Loucy (cell line): Measurements from ENCODE around the gene CPNE6.

Experiments
- H2AFZ ChIP-seq: fragments of 200-600 bp; sonication (generic); 2 replicates; pipeline ENCODE4 v1.6.0; 2016; ENCODE audit warnings: antibody characterized with exemption, mild to moderate bottlenecking, low read length, moderate library complexity
- H3F3A ChIP-seq: fragments of 200-600 bp; 2 replicates; pipeline ENCODE4 v1.6.0; 2016; ENCODE audit warnings: antibody characterized with exemption, low read depth, mild to moderate bottlenecking
- H3K27me3 ChIP-seq: fragments of 200-600 bp; sonication (generic); 2 replicates; pipeline ENCODE4 v1.6.1; 2014; ENCODE audit warnings: low read length, mild to moderate bottlenecking; ENCODE audit not compliant: insufficient read depth, poor library complexity, severe bottlenecking
- H3K36me3 ChIP-seq: fragments of 200-600 bp; sonication (generic); 2 replicates; pipeline ENCODE4 v1.6.1; 2016; ENCODE audit warnings: low read length; ENCODE audit not compliant: insufficient read depth
- H3K4me1 ChIP-seq: fragments of 200-600 bp; sonication (generic); 2 replicates; pipeline ENCODE4 v1.5.1; 2014; ENCODE audit warnings: low read length, mild to moderate bottlenecking; ENCODE audit not compliant: insufficient read depth, poor library complexity, severe bottlenecking
- H3K4me2 ChIP-seq: fragments of 200-600 bp; sonication (generic); 2 replicates; pipeline ENCODE4 v1.6.0; 2014; ENCODE audit warnings: antibody characterized with exemption, low read length, low read depth, mild to moderate bottlenecking; ENCODE audit not compliant: poor library complexity, severe bottlenecking
- H3K4me3 ChIP-seq: fragments of 200-600 bp; sonication (generic); 2 replicates; pipeline ENCODE4 v1.5.1; 2014; ENCODE audit warnings: low read length, mild to moderate bottlenecking, mixed read lengths; ENCODE audit not compliant: poor library complexity, severe bottlenecking
- H3K79me2 ChIP-seq: fragments of 200-600 bp; sonication (generic); 2 replicates; pipeline ENCODE4 v1.6.1; 2014; ENCODE audit warnings: low read length; ENCODE audit not compliant: insufficient read depth
- H3K9ac ChIP-seq: fragments of 200-600 bp; sonication (generic); 2 replicates; pipeline ENCODE4 v1.6.0; 2014; ENCODE audit warnings: mild to moderate bottlenecking, low read depth, low read length, moderate library complexity; ENCODE audit not compliant: poor library complexity, severe bottlenecking
- H3K9me2 ChIP-seq: fragments of 200-600 bp; sonication (generic); replicated peaks from 2 replicates; pipeline ENCODE4 v1.6.1; 2016; ENCODE audit warnings: low read depth, low read length, mixed read lengths
- H3K9me3 ChIP-seq: fragments of 200-600 bp; sonication (generic); 2 replicates; pipeline ENCODE4 v1.6.1; 2014; ENCODE audit warnings: mild to moderate bottlenecking, antibody characterized with exemption, low read length, low read depth; ENCODE audit not compliant: insufficient read depth
- H4K20me1 ChIP-seq: fragments of 200-600 bp; sonication (generic); 2 replicates; pipeline ENCODE4 v1.6.0; 2014; ENCODE audit warnings: antibody characterized with exemption, low read length, mild to moderate bottlenecking; ENCODE audit not compliant: insufficient read depth, poor library complexity, severe bottlenecking
- EZH2phosphoT487 ChIP-seq: fragments of 200-600 bp; IDR thresholded peaks from 2 replicates; pipeline ENCODE4 v1.6.1; 2018; ENCODE audit warnings: antibody characterized with exemption, mild to moderate bottlenecking, moderate library complexity, borderline replicate concordance
- TF ChIP-seq, protein P1 (sequence below): fragments of 200-600 bp; sonication (generic); conservative IDR thresholded peaks from 2 replicates; pipeline ENCODE4 v1.5.1; 2014; ENCODE audit warnings: mild to moderate bottlenecking, antibody characterized with exemption, low read length

Gene CPNE6

DNA sequence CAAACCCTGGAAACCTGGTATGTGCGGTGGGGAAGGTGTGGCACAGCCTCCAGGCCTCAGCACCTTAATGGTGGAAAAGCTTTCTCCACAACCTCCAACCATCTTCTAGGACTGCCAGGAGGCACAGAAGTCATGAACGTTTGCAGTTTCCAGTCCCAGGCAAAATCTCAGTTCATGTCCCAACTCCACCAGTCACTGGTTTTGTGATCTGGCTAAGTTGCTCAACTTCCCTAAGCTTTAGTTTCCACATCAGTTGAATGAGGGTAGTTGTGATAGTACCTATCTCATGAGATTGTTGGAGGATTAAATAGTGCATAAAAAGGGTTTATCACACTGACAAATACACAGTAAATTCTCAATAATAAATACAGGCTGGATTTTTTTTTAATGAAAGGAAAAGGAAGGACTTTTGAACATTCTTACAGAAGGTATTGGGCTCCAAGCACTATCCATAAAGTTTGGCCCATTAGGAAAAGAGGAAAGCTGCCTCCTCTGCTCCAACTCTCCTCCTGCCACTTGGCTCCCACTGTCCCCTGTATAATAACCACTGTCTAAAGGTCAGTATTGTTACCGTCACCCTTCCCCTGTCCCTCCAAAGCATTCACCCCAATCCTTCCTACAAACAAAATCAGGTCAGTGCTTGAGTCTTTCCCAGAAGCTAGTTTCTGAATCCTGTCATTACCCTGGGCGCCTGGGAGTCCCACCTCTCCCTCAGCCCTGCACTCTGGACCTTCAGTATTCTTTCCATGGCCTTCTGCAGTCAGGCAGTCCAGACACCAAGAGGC is 29.0 kb downstream of the CPNE6 start:
- H3K27me3 ChIP-seq, result no peaks in the 10 kb centered on the region
- H3K4me2 ChIP-seq, result no peak overlapping the region

DNA sequence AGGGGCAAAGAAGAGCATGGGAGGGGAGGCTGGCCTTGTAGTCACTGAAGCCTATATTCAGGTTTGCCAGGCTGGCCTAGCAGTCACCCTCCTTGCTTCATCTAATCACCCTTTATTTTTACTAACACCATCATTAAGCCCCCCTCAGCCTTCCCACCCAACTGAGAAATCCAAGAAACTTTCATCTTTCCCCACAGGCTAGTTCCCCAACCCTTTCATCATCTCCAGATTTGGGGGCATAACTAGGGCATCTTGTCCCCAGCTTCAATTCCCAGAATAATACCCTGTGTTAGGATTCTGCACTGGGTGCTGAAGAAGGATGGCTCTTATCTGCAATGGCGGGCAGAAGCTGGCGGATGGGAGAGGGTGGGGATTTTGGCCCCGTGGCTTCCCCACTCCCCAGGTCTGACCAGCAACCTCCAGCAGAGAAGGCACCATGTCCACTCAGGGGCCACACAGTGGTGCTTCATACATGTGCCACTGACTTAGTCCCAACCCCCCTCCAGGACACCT is 29.7 kb downstream of the CPNE6 start:
- Histone ChIP-seq H3F3A (no peaks in the 10 kb centered on the region), H3K79me2 (peaks cover 11% of the 10 kb centered on the region; the same call in 1 of the 2 replicates), H3K9ac (no peak overlapping the region), H3K4me1 (peaks cover 6% of the 10 kb centered on the region), H3K36me3 (no peaks in the 10 kb centered on the region; the same call in 1 of the 2 replicates), H3K4me3 (no peak overlapping the region), H3K4me2 (no peak overlapping the region), H2AFZ (no peak overlapping the region), H3K27me3 (no peaks in the 10 kb centered on the region), H3K9me3 (no peaks in the 10 kb centered on the region), H4K20me1 (no peaks in the 10 kb centered on the region), H3K9me2 (no peaks in the 10 kb centered on the region)
- TF ChIP-seq, protein P1, sequence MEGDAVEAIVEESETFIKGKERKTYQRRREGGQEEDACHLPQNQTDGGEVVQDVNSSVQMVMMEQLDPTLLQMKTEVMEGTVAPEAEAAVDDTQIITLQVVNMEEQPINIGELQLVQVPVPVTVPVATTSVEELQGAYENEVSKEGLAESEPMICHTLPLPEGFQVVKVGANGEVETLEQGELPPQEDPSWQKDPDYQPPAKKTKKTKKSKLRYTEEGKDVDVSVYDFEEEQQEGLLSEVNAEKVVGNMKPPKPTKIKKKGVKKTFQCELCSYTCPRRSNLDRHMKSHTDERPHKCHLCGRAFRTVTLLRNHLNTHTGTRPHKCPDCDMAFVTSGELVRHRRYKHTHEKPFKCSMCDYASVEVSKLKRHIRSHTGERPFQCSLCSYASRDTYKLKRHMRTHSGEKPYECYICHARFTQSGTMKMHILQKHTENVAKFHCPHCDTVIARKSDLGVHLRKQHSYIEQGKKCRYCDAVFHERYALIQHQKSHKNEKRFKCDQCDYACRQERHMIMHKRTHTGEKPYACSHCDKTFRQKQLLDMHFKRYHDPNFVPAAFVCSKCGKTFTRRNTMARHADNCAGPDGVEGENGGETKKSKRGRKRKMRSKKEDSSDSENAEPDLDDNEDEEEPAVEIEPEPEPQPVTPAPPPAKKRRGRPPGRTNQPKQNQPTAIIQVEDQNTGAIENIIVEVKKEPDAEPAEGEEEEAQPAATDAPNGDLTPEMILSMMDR, result no peak
- no peak for TF ChIP-seq EZH2phosphoT487

More for the DNA sequence above, 29.0 kb downstream of the CPNE6 start:
- peaks cover 15% of the 10 kb centered on the region; the same call in 1 of the 2 replicates for H3K79me2 ChIP-seq
- no peaks in the 10 kb centered on the region; the same call in 1 of the 2 replicates for H3K36me3 ChIP-seq
- no peaks in the 10 kb centered on the region for H3K9me2 ChIP-seq
- TF ChIP-seq, protein P1, result no peak
- no peak for TF ChIP-seq EZH2phosphoT487
- H3F3A ChIP-seq, result no peaks in the 10 kb centered on the region
- H3K9me3 ChIP-seq, result no peaks in the 10 kb centered on the region
- no peaks in the 10 kb centered on the region for H4K20me1 ChIP-seq
- peaks cover 10% of the 10 kb centered on the region for H3K4me1 ChIP-seq
- no peak overlapping the region for H2AFZ ChIP-seq
- H3K9ac ChIP-seq, result no peak overlapping the region
- H3K4me3 ChIP-seq, result no peak overlapping the region

DNA sequence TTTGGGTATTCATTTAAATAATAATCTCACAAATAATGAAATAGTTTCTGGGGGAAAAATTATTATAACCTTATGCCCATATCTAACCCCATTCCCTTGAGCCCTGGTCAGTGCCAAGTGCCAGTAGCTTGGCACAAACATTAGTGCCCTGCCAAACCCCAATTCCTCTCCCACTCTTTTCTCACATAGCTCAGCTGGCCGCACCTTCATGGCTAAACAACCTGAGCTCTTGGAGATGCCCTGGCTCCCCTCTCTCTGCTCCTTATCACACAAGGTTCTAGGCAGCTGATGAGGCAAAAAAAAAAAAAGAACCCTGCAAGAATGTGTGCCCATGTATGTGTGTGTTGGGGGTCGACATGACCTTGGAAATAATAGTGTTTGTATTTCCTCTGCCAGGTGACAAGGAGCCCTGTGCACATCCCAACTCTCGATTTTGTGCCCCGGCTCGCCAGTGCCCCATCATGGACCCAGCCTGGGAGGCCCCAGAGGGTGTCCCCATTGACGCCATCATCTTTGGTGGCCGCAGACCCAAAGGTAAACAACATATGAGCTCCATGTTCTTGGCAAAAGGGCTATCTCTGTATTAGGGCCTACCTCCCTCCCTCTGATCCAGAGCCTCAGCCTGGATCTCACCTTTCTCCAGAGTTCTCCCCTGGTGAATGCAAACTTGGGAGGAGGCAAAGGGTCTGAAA is 31.1 kb downstream of the CPNE6 start:
- no peaks in the 10 kb centered on the region for H3K9me2 ChIP-seq
- no peak overlapping the region for H3K4me2 ChIP-seq
- H4K20me1 ChIP-seq, result no peaks in the 10 kb centered on the region
- H3K4me1 ChIP-seq, result no peaks in the 10 kb centered on the region
- H3F3A ChIP-seq, result no peaks in the 10 kb centered on the region
- H3K27me3 ChIP-seq, result no peaks in the 10 kb centered on the region
- no peak overlapping the region for H3K4me3 ChIP-seq
- TF ChIP-seq, protein P1, result no peak
- TF ChIP-seq EZH2phosphoT487, result no peak
- H2AFZ ChIP-seq, result no peak overlapping the region
- H3K9ac ChIP-seq, result no peak overlapping the region
- no peaks in the 10 kb centered on the region; the same call in 1 of the 2 replicates for H3K36me3 ChIP-seq
- no peaks in the 10 kb centered on the region for H3K79me2 ChIP-seq
- no peaks in the 10 kb centered on the region for H3K9me3 ChIP-seq
